Prostate gland (tissue), 2 donors: ENCODE results near the gene PDZRN4. TPM values are rescaled to one million over a fixed set of nuclear protein-coding genes. Genes with fewer than 3 reads are reported as not detected.

Source experiments
- DNase-seq: peaks from one replicate; pipeline ENCODE4 v3.0.0-alpha.2; 2019; ENCODE audit warnings: low spot score
- H3K27ac ChIP-seq, 2 donors: fragments of 200-600 bp; sonication (generic); 2 replicates each; pipeline ENCODE4 v1.5.1; 2017 to 2019
- H3K27me3 ChIP-seq: fragments of 200-600 bp; sonication (generic); replicated peaks from 2 replicates; pipeline ENCODE4 v1.5.1; 2019; ENCODE audit not compliant: insufficient read depth
- H3K36me3 ChIP-seq, 2 donors: fragments of 200-600 bp; sonication (generic); 1 replicate in 1 of 2; 2 replicates in 1 of 2; pipeline versions ENCODE4 v1.5.1 to v1.8.1; 2017 to 2019
- H3K4me1 ChIP-seq: fragments of 200-600 bp; sonication (generic); replicated peaks from 2 replicates; pipeline ENCODE4 v1.5.1; 2019
- H3K4me3 ChIP-seq, 2 donors: fragments of 200-600 bp; sonication (generic); 2 replicates each; pipeline ENCODE4 v1.5.1; 2017 to 2019
- H3K9me3 ChIP-seq: fragments of 200-600 bp; sonication (generic); 2 replicates; pipeline ENCODE4 v1.5.1; 2017
- CTCF ChIP-seq, 4 experiments: fragments of 200-600 bp in 2 of 4; fragments of 450-650 bp in 2 of 4; sonication (generic) in 2 of 4; IDR thresholded peaks; 1 replicate in 3 of 4; 2 replicates in 1 of 4; pipeline ENCODE4 v1.5.1; 2016 to 2019; ENCODE audit warnings: antibody characterized with exemption in 4 of 4, mild to moderate bottlenecking in 2 of 4, moderate library complexity in 2 of 4
- POLR2A ChIP-seq: fragments of 450-650 bp; IDR thresholded peaks from one replicate; pipeline ENCODE4 v1.6.1; 2016; ENCODE audit warnings: antibody characterized with exemption, mild to moderate bottlenecking
- POLR2AphosphoS5 ChIP-seq: sonication (generic); formaldehyde crosslinking; IDR thresholded peaks from one replicate; pipeline ENCODE4 v1.6.1; 2017; ENCODE audit warnings: antibody characterized with exemption
- WGBS: methylation state at CpG from one replicate; pipeline ENCODE4 v1.1.5; 2018; 5-methylcytosine and 5-hydroxymethylcytosine counted together
- intact Hi-C: fragments of 100-400 bp; cut with DNase I; formaldehyde crosslinking; loops from one replicate; pipeline ENCODE4 v1.14.2; 2022
- total RNA-seq, 2 donors: library from RNA; depleted of rRNA; stranded (reverse); fragments of >200 nt; gene quantifications; one replicate each; pipeline ENCODE4 v1.1.0, GENCODE V29; 2016

PDZRN4 gene
- total RNA-seq, 2 donors from 2014 or later: 6.5 to 21.1 TPM

GRCh38 chr12:41362931-41363330, 174.8 kb downstream of the PDZRN4 start:
- no peaks in the 10 kb centered on the region for H3K27me3 ChIP-seq
- TF ChIP-seq POLR2A (no peak), POLR2AphosphoS5 (no peak), CTCF (IDR thresholded peaks at IDR 0.05) (no peak)
- H3K27ac ChIP-seq: no peak overlapping the region
- H3K4me3 ChIP-seq: no peak overlapping the region
- no peak for DNase-seq
- no peaks in the 10 kb centered on the region for H3K9me3 ChIP-seq
- H3K4me1 ChIP-seq: no peaks in the 10 kb centered on the region
- intact Hi-C loops: no loop called here
- H3K36me3 ChIP-seq: no peaks in the 10 kb centered on the region

- intact Hi-C loops: no loop called here
- no peaks in the 10 kb centered on the region for H3K4me1 ChIP-seq
- DNase-seq: no peak
- no peak overlapping the region for H3K4me3 ChIP-seq
- WGBS: 94% methylated on average over 1 of the region's 1 CpG
- no peak overlapping the region for H3K27ac ChIP-seq
- H3K9me3 ChIP-seq: no peaks in the 10 kb centered on the region
- no peaks in the 10 kb centered on the region for H3K36me3 ChIP-seq
- H3K27me3 ChIP-seq: no peaks in the 10 kb centered on the region
- TF ChIP-seq POLR2AphosphoS5 (no peak), POLR2A (no peak)
Measured at GRCh38 chr12:41364211-41364610, 176.1 kb downstream of the PDZRN4 start.

- H3K27me3 ChIP-seq: no peaks in the 10 kb centered on the region
- no peak for TF ChIP-seq POLR2AphosphoS5
- H3K27ac ChIP-seq: no peak overlapping the region
- DNase-seq: no peak
- no peaks in the 10 kb centered on the region for H3K4me1 ChIP-seq
- intact Hi-C loops: no loop called here
- no peak overlapping the region for H3K4me3 ChIP-seq
- H3K9me3 ChIP-seq: no peaks in the 10 kb centered on the region
- 25% methylated on average over 2 of the region's 2 CpGs for WGBS
- no peaks in the 10 kb centered on the region for H3K36me3 ChIP-seq
Measured at GRCh38 chr12:41365653-41366171, 177.6 kb downstream of the PDZRN4 start.

GRCh38 chr12:41367726-41368405, 179.7 kb downstream of the PDZRN4 start:
- Histone ChIP-seq H3K27me3 (no peaks in the 10 kb centered on the region), H3K9me3 (no peaks in the 10 kb centered on the region), H3K27ac (no peak overlapping the region), H3K36me3 (no peaks in the 10 kb centered on the region), H3K4me1 (no peaks in the 10 kb centered on the region), H3K4me3 (no peak overlapping the region)
- WGBS: 83% methylated on average over 4 of the region's 4 CpGs
- intact Hi-C loops: no loop called here
- TF ChIP-seq POLR2AphosphoS5 (no peak), CTCF (IDR thresholded peaks at IDR 0.05) (no peak), POLR2A (no peak)
- DNase-seq: no peak

- intact Hi-C loops: no loop called here
- Histone ChIP-seq H3K36me3 (no peaks in the 10 kb centered on the region), H3K27ac (no peak overlapping the region), H3K27me3 (no peaks in the 10 kb centered on the region), H3K9me3 (no peaks in the 10 kb centered on the region), H3K4me1 (no peaks in the 10 kb centered on the region), H3K4me3 (no peak overlapping the region)
- no peak for TF ChIP-seq CTCF (IDR thresholded peaks at IDR 0.05)
- no peak for TF ChIP-seq POLR2AphosphoS5
- no peak for TF ChIP-seq POLR2A
- no peak for DNase-seq
Measured at GRCh38 chr12:41380878-41381277, 192.8 kb downstream of the PDZRN4 start.

- intact Hi-C loops: no loop called here
- no peak overlapping the region for H3K4me3 ChIP-seq
- no peaks in the 10 kb centered on the region for H3K9me3 ChIP-seq
- no peaks in the 10 kb centered on the region for H3K4me1 ChIP-seq
- TF ChIP-seq POLR2AphosphoS5 (no peak), CTCF (IDR thresholded peaks at IDR 0.05) (no peak), POLR2A (no peak)
- H3K27me3 ChIP-seq: no peaks in the 10 kb centered on the region
- no peaks in the 10 kb centered on the region for H3K36me3 ChIP-seq
- WGBS: 86% methylated on average over 6 of the region's 6 CpGs
- H3K27ac ChIP-seq: no peak overlapping the region
- DNase-seq: no peak
Measured at GRCh38 chr12:41402801-41403200, 214.7 kb downstream of the PDZRN4 start.
